Retina (tissue), 1 donor: Measurements from ENCODE around the gene APLF.
"Not testable (repeated sequence)": the region's sequence is repeated elsewhere in the genome, so short reads cannot be mapped to it uniquely, and the experiment has no call there.

Source experiments
- DNase-seq: peaks from one replicate; pipeline ENCODE4 v3.0.0-alpha.2; 2016

The APLF gene

GRCh38 chr2:68594041-68594440 is 126.7 kb downstream of the APLF start:
- DNase-seq = no peak

GRCh38 chr2:68594674-68595492 is 127.5 kb downstream of the APLF start:
- DNase-seq = peak; percentile 11

- DNase-seq = not testable (repeated sequence)
These were observed 128.1 kb downstream of the APLF start for GRCh38 chr2:68595493-68595785.

- not testable (repeated sequence) for DNase-seq
These were observed 133.1 kb downstream of the APLF start for GRCh38 chr2:68600495-68600894.

- DNase-seq = no peak
These were observed 135.7 kb downstream of the APLF start for GRCh38 chr2:68603059-68603458.

- no peak for DNase-seq
These were observed 136.7 kb downstream of the APLF start for GRCh38 chr2:68604077-68604476.

- DNase-seq = no peak
These were observed 138.6 kb downstream of the APLF start for GRCh38 chr2:68605939-68606338.

GRCh38 chr2:68606759-68607158 is 139.4 kb downstream of the APLF start:
- no peak for DNase-seq

GRCh38 chr2:68607837-68608236 is 140.5 kb downstream of the APLF start:
- DNase-seq = no peak

GRCh38 chr2:68612765-68613519 is 145.6 kb downstream of the APLF start:
- no peak for DNase-seq

GRCh38 chr2:68620772-68621171 is 153.4 kb downstream of the APLF start:
- DNase-seq = no peak

GRCh38 chr2:68623820-68624219 is 156.4 kb downstream of the APLF start:
- DNase-seq = no peak

- no peak for DNase-seq
These were observed 160.2 kb downstream of the APLF start for GRCh38 chr2:68627615-68628014.
